HUDEP-2 (cell line): Measurements from ENCODE around the gene PICK1.
"Not testable (repeated sequence)": the region's sequence is repeated elsewhere in the genome, so short reads cannot be mapped to it uniquely, and the experiment has no call there.

Source experiments
- DNase-seq, 76 experiments: peaks; one replicate each; lab custom pipeline; 2025; ENCODE audit not compliant: unreplicated experiment in 76 of 76; lab: John Stamatoyannopoulos, UW

Gene PICK1

DNA sequence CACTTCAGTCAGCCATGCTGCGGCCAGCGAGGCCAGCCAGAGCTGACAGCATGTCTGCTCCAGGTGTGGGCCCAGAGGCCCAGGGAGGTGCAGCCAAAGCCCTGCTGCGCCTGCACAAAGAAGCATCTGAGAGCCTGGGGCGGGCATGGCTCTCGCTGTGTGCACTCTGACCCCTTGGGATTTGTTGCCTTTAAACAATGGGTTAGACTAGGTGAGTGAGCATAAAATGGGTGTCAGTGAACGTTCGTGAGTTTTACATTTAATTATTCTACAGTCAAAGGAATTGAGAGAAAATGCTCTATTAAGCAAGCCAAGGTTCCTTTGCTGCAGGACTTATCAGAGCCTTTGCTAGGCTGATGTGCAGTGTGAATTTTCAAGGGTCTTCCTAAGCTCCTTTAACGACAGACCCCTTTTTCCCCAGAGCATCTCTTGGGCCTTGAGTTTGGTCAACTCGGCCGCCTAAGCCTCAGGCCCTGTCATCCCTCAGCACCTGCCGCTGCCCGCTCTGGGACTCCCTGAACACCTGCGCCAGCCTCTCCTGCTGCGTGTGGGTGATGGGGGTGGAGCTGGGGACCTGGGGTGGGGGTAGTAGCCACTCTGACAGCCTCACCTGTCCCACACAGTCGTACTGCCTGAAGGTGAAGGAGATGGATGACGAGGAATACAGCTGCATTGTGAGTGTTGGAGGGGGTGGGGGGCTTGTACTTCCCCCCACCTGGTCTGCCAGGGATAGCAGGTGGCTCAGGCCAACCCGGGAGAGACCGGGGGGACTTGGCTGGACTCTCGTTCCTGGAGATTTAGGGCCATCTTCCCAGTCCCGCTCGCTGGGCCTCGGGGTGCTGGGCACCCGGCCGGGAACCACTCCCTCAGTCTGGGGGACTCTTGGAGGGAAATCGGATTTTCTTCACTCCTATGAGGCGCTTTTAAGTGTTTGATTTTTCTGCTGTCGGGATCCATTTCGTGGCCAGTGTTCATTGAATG lies 16.2 kb downstream of the PICK1 start:
- no peak for DNase-seq

DNA sequence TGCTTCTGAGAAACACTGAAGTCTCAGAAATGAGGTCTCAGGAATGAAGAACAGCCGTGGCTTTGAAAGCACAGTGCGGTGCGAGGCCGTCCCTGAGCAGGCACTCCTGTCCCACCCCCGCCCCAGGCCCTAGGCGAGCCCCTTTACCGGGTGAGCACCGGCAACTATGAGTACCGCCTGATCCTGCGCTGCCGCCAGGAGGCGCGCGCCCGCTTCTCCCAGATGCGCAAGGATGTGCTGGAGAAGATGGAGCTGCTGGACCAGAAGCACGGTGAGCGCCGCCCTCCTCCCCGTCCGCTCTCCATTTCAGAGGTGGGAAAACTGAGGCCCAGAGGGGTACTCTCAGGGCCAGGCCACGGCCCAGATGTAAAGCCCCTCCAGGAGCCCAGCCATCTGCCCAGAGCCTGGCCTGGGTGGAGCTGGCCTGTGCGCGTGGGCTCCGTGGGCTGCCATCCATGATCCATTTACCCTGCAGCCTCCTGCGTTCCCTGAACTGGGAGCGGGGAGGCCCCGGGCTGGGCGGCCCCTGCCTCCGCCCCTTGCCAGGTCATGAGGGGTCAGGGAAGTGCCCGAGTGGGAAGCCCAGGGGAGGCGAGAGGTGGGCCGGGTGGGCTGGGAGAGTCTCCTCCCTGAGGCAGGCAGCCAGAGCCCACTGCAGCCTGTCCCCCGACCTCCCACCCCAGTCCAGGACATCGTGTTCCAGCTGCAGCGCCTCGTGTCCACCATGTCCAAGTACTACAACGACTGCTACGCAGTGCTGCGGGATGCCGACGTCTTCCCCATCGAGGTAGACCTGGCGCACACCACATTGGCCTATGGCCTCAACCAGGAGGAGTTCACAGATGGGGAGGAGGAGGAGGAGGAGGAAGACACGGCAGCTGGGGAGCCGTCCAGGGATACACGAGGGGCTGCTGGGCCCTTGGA lies 17.2 kb downstream of the PICK1 start:
- DNase-seq, result no peak

DNA sequence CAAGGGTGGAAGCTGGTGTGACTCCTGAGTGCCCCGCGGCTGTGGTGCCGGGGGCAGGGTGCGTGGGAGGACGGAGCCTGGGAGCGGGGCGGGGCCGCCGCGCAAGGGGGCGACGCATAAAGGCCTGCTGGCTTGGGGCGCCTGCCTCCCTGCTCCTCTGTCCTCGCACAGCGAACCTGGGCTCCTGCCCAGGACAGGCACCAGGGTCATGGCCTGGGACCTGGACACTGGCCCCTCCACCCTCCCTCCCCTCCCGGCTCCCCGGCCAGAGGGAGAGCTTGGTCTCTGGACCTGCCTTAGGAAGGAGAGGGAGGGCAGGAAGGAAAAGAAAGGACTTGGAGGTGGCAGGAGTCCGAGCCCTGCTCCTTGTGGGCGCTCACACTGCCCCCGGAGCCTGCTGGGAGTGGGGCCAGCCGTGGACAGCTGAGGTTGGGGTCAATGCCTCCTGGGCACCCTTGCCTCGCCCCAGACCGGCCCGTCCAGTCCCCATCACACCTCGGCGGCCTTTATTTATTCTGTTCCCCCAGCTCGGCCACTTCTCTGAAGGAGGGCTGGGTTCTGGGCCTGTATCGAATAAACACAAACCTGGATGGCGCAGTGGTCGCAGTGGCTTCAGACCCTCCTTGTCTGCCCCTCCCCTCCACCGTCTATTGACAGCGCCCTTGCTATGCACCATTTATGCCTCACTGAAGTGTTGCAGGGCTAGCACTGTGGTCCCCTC lies 18.1 kb downstream of the PICK1 start:
- DNase-seq, result no peak

DNA sequence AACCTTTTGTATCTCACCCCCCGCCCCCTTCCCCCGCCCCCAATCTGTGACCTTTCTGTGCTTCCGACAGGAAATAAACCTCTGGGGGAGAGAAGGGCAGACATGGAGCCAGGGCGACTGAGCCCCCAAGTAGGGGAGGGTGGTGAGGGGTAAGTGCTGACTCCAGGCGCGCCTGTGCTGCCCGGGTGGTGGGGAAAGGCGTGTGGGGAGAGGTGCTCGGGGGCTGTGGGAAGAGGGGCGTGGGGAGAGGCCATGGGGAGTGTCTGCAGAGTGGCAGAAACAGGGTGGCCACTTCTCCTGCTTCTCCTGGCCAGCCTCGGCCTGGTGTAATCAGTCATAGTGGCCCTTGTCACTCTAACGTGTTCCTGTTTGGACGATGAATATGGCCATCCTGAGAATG lies 18.8 kb downstream of the PICK1 start:
- DNase-seq, result no peak

DNA sequence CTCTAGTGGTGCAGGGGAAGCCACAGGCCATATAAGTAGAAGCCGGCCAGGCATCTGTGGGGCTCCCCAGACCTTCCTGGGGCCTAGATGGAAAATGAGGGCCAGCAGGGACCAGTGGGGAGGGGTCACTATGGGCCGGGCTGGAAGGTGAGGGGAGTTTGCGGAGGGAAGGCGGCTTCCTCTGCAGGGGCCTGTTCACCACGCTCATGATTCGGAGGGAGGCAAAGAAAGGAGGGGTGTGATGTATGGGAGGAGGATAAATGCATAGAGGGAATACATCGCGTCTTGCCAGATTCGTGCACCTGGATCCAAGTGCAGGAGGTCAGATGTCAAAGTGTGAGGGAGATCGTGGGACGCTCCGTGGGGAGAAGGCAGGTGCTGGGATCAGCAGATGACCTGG lies 19.9 kb downstream of the PICK1 start:
- no peak for DNase-seq

DNA sequence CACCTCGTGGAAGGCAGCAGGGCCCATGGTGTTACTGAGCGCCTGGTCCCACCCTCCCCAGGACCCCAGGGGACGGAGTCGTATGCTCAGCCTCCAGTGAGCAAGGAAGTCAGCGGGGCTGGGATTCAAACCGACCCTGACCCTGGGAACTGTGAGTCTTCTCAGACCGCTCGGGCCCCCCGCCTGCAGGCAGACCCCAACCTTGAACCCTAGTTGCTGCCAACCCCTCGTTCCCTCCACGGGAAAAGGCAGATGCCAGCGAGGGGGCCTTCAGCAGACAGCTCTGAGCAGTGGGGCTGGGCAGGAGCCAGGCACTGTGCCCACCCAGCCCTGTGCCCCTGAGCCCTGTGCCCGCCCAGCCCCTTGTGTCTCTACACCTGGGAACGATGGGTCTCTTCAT lies 20.4 kb downstream of the PICK1 start:
- no peak for DNase-seq

DNA sequence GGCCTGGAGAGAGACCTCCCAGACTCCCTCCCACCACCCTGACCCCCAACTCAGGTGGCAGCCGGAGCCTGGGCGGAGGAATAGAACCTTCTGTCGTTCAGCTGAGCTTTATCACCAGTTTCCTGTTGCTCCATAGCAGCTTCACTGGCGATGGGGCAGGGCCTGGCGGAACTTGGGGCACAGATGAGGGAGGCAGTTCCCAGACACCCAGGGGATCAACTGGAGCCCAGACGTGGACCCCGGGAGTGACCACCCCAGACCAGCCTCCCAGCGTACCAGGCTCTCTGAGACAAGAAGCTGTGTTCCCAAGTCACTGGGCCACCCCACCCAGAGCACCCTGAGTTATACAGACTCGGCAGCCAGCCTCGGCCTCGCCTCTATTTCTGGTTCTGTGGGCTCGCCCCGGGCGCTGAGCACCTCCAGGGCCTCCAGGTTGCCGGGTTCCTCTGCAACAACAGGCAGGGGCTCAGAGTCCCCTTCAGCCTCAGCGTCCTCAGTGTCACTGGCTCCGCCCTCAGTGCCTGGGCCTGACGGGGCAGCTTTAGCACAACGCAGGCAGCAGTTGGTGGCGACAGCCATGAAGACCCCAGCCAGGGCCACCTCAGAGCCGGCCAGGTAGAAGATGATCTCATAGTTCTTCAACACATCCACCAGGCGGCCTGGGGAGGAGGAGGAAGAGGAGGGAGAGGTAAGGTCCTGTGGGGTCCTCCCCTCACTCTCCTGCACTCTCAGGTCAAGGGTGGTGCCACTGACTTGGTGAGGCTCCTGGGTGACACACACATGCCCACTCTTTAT lies 21.0 kb downstream of the PICK1 start:
- no peak for DNase-seq

DNA sequence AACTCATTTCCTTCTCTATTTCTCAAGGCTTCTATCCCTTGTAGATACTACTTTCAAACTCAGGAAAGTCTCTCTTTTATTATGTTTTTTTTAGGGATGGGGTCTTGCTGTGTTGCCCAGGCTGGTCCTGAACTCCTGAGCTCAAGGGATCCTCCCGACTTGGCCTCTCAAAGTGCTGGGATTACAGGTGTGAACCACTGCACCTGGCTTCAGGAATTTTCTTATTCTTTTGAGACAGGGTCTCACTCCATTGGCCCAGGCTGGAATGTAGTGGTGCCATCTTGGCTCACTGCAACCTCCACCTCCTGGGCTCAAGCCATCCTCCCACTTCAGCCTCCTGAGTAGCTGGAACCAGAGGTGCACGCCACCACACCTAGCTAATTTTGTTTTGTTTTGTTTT lies 22.0 kb downstream of the PICK1 start:
- DNase-seq, result not testable (repeated sequence)

DNA sequence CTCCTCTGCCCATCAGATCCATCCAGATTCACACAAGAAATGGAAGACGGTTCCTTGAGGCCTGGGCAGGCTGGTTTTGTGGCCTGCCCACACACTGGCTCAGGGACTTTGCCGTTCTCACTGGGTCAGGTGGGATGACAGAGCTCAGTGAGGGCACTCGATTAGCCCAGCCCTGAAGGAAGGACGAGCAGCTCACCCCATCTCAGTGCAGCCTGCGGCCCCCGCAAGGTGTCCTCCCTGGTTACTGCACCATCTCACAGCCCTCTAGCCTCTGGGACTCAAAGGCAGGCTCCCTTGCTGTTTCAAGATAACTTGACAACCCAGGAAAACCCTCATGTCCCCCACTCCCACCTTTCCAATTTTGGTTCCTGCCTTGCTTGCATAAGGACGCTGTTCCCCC lies 22.6 kb downstream of the PICK1 start:
- no peak for DNase-seq

DNA sequence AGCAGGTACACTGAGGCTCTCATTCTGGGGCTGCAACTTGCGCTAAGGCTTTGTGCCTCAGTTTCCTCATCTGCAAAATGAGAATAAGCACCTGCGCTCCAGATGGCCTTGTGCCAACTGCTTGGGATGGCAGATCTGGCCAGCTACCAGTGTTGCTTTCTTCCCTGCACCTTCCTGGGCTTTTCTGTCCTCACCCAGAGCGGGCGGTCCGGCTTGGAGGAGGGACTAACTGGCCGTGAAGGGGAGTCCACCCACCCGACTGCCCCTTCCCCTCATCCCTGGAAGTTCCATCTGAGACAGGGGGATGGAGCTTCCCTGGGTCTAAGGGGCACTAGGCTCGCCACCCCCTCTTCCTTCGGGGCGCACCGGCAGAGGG lies 23.3 kb downstream of the PICK1 start:
- DNase-seq, result no peak

DNA sequence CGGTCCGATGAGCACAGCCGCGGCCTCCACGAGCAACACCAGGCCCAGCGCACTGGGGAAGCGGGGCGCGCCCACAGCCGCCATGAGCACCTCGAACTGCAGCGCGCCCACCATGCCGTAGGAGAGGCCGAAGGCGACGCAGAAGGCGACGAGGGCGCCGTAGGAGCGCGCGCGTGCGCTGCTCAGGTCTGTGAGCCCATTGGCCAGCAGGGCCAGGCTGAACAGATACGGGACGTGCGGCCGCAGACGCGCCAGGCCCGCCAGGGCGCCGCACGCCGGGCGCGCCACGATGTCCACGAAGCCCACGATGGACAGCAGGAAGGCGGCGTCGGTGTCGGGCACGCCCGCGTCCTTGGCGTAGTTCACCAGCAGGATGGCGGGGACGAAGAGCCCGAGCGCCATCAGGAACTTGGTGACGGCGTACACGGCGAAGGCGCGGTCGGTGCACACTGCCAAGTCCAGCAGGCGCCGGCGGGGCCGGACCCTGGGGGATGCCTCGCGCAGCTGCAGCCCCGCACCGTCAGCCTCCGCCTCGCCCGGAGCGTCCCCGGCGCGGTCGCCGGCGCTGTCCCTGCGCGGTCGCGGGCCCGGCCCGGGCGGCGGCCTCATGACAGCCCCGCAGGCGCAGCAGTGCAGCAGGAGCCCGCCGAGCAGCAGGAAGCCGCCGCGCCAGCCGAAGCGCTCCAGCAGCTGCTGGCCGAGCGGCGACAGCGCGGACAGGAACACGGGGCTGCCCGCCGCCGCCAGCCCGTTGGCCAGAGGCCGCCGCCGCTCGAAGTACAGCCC lies 23.8 kb downstream of the PICK1 start:
- peak in 29 of 76 experiments; percentile 7 to 54 (median 26) for DNase-seq

DNA sequence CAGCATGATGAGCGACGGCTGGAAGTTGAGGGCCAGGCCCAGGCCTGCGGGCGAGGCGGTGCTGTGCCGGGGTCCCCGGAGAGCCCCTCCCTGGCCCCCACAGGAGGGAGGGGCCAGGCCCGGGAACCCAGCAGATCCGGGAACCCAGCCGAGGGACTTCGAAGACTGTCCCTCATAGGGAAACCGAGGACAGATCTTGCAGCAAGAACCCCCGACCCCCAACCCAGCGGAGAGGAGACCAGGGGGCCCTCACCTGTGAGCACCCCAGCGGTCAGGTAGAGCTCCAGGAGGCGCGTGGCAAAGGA lies 24.4 kb downstream of the PICK1 start:
- DNase-seq, result no peak

DNA sequence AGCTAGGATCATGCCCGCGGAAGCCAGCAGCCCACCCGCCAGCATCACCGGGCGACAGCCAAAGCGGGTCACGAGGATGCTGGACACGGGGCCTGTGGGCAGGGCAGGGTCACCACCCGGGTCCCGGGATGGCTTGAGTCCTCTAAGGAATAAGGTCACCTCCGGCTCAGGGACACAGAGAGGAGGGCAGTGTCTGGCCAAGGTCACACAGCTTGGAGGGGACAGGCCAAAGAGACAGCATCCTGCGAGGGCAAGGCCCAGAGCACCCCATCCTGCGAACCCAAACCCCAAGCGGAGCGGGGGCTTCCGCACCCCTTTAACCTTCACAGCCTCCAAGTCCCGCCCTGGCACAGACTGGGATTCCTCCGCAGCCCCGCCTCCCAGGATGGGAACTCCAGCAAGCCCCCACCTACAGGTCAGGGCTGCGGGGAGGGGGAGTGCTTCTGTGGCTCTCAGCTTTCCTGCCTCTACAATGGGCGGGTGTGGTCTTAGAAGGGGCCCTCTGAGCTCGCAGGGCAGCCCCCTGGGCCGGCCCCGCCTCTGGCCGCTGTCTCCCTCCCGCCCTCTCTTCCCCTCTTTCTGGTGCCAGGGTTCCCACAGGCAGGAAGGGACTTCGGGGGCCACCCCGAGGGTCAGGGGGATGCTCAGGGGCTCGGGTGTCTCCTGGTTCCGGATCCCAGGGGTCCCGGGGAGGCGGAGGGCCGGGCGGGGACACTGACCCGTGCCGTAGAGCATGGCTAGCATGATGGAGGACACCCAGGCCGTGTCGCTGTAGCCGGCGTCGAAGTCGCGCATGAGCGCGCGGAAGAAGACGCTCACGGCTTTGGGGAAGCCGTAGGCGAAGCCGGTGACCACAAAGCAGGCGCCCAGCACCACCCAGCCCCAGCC lies 25.0 kb downstream of the PICK1 start:
- DNase-seq, result no peak

DNA sequence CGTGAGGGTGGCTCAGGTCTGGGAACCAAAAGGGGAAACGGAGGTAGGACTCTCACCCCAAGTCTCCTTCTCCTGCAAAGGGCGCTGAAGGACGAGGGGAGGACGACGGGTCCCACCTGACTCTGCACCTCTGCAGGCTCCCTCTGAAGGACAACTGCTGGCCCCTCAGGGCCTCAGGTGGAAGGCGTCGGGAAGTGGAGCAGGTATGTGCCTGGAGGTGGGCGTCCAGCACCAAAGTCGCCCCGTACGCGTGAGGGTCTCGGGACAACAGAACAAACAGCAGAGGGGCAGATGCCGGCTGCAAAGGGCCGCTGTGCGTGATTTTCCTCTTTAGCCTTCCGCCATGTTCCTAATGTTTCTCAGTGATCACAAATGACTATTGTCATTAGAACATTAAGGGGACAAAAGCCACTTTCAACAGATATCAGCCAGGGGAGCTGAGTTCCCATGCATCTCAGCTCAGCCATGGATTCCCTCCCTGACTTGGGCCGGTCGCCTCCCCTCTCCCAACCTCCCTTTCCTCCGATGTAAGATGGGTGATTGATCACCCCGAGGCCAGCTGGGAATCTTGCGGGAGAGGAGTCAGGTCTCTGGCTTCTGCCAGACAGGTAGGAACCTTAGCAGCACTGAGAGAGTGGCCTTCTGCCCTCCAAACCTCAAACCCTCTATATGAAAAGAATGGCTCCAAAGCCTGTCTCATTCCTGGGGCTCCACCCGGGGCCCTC lies 25.9 kb downstream of the PICK1 start:
- no peak for DNase-seq

DNA sequence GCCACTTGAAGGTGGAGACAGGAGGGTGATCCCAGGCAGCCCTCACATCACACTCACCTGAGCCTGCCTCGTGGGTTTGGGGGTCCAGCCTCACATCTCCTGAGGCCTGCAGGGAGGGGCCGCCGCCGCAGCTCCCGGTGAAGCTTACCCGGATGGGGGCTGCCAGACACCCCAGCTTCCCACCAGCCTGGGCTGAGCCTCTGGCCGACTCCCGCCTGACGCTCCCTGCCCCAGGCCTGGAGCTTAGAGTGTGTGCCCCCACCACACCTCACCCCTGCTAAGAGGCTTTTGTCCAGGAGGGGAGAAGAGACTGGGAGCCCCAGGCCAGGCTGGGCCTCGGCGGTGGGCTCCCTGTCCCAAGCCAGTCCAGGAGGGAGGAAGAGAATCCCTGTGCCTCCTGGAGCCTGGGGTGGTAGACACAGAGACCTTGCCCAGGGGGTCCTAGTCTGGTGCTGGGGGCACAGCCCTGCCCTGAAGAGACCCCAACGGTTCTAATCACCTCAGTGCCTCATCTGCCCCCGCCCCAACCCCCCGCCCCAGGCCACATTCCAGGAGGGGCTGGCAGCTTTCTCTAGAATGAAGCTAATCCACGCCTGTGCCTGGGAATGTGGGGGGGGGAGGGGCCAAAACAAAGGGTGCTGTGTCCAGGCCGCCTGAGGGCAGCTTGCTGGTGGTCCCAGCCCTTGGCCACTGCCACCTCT lies 26.9 kb downstream of the PICK1 start, which contains the start of gene SLC16A8:
Gene SLC16A8, minus strand, starts transcription at position 254 of the 701 bp plus-strand sequence. CDS start 1,311 bp downstream, outside the sequence.
- DNase-seq, result no peak

DNA sequence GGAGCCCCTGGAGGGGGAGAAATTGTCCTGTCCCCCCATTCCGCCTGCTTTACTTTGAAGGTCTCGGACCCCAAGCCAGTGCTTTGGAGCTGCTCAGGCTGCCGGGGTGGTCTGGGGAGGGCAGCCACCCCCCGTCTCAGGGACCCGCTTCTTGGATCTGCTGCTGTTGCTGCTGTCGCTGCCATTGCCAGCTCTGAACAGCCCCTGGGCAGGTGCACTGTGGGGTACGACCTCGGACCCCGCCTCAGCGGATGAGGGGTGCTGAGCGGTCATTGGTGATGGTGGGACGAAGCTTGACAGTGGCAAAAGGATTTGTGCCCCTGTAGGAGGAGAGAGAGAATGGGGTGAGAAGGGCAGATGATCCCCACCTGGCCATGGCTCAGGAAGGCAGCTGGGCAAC lies 27.9 kb downstream of the PICK1 start:
- no peak for DNase-seq

DNA sequence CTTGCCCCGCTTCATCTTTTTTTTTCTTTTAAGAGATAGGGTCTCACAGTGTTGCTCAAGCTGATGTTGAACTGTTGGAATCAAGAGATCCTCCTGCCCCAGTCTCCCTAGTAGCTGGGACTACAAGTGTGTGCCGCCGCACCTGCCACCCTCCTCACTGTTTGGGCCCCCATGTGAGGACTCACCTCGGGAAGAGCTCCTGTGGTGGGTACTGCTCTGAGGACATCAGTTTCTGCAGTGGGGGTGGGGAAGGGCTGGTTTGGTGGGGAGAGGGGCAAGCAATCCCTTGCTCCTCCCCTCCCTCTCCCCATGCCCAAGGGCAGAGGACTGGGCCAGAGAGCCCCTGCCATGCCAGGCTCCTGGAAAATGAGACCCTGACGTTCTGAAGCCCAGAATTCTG lies 28.3 kb downstream of the PICK1 start:
- no peak for DNase-seq
